IPS DF 4.7 (cell line): ENCODE data around the gene SLC22A3.
"Not testable (repeated sequence)": the region's sequence is repeated elsewhere in the genome, so short reads cannot be mapped to it uniquely, and the experiment has no call there.

Experiments used
- DNase-seq: peaks from one replicate; pipeline ENCODE4 v3.0.0-alpha.2; 2013; ENCODE audit warnings: low spot score; ENCODE audit errors: extremely low read depth

SLC22A3 gene

GRCh38 chr6:160348223-160349019 is at the start of gene SLC22A3:
Gene SLC22A3 (plus strand): TSS chr6:160348378. CDS start chr6:160348420, 42 bp downstream.
- DNase-seq, result no peak

GRCh38 chr6:160299559-160299958 is 48.6 kb upstream of the SLC22A3 start:
- no peak for DNase-seq

GRCh38 chr6:160300076-160300695 is 48.0 kb upstream of the SLC22A3 start:
- DNase-seq, result no peak

- DNase-seq, result no peak
These were observed 46.8 kb upstream of the SLC22A3 start for GRCh38 chr6:160301339-160301738.

- not testable (repeated sequence) for DNase-seq
These were observed 45.6 kb upstream of the SLC22A3 start for GRCh38 chr6:160302431-160303082.

GRCh38 chr6:160303806-160304205 is 44.4 kb upstream of the SLC22A3 start:
- DNase-seq, result no peak

- DNase-seq, result no peak
These were observed 42.1 kb upstream of the SLC22A3 start for GRCh38 chr6:160305926-160306713.

GRCh38 chr6:160309718-160310117 is 38.5 kb upstream of the SLC22A3 start:
- DNase-seq, result no peak

- DNase-seq, result no peak
These were observed 35.3 kb upstream of the SLC22A3 start for GRCh38 chr6:160312900-160313299.

- DNase-seq, result no peak
These were observed 32.9 kb upstream of the SLC22A3 start for GRCh38 chr6:160315310-160315709.

- no peak for DNase-seq
These were observed 31.9 kb upstream of the SLC22A3 start for GRCh38 chr6:160316261-160316660.

GRCh38 chr6:160319246-160319645 is 28.9 kb upstream of the SLC22A3 start:
- no peak for DNase-seq

GRCh38 chr6:160321729-160322505 is 26.3 kb upstream of the SLC22A3 start:
- DNase-seq, result no peak

GRCh38 chr6:160327981-160328380 is 20.2 kb upstream of the SLC22A3 start:
- DNase-seq, result no peak

GRCh38 chr6:160328447-160328846 is 19.7 kb upstream of the SLC22A3 start:
- no peak for DNase-seq

GRCh38 chr6:160329188-160329587 is 19.0 kb upstream of the SLC22A3 start:
- no peak for DNase-seq

- DNase-seq, result no peak
These were observed 17.6 kb upstream of the SLC22A3 start for GRCh38 chr6:160330619-160331018.

GRCh38 chr6:160331204-160331603 is 17.0 kb upstream of the SLC22A3 start:
- no peak for DNase-seq

GRCh38 chr6:160331753-160332152 is 16.4 kb upstream of the SLC22A3 start:
- DNase-seq, result no peak

- no peak for DNase-seq
These were observed 15.1 kb upstream of the SLC22A3 start for GRCh38 chr6:160333101-160333500.

- no peak for DNase-seq
These were observed 14.3 kb upstream of the SLC22A3 start for GRCh38 chr6:160333841-160334240.
